GM12875 (cell line): ENCODE results near the gene POT1.

Experiments
- H3K4me3 ChIP-seq: one replicate; pipeline ENCODE4 v1.5.1; 2011; ENCODE audit warnings: low read depth, low read length, control low read depth
- TF ChIP-seq, protein P1 (sequence below): IDR thresholded peaks from 2 replicates; pipeline ENCODE4 v1.5.1; 2011; ENCODE audit warnings: low read depth, mild to moderate bottlenecking, control low read depth, inconsistent platforms, low read length, moderate library complexity, borderline replicate concordance; ENCODE audit not compliant: insufficient read depth

Gene POT1

DNA sequence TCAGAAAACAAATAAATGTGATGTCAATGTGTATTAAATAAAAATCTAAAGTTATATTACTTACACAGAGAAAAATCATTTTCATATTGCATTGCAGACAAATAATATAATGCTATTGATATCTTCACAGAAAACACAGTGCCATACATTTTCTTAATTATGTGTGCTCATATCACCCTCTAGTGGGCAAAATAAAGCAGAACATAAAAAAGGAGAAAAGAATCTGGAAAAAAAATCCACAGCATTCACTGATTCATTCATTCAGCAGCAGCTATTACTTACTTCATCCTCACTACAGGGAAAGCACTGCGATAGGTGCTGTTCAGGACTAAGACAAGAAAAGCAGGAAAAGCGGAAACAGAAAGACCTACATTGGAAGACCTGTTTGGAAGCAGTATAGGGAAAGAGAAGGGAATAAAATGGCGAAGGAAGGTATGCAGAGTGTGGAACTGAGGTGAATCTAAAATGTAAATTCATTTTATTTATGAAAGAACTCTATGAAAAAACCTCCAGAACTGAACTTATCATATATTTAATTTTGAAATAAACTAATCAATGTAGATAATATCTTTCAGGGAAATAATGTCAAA, 73.2 kb downstream of the POT1 start:
- H3K4me3 ChIP-seq, result no peak overlapping the region
- TF ChIP-seq, protein P1, sequence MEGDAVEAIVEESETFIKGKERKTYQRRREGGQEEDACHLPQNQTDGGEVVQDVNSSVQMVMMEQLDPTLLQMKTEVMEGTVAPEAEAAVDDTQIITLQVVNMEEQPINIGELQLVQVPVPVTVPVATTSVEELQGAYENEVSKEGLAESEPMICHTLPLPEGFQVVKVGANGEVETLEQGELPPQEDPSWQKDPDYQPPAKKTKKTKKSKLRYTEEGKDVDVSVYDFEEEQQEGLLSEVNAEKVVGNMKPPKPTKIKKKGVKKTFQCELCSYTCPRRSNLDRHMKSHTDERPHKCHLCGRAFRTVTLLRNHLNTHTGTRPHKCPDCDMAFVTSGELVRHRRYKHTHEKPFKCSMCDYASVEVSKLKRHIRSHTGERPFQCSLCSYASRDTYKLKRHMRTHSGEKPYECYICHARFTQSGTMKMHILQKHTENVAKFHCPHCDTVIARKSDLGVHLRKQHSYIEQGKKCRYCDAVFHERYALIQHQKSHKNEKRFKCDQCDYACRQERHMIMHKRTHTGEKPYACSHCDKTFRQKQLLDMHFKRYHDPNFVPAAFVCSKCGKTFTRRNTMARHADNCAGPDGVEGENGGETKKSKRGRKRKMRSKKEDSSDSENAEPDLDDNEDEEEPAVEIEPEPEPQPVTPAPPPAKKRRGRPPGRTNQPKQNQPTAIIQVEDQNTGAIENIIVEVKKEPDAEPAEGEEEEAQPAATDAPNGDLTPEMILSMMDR, result peak; percentile 39; the same call in 1 of the 2 replicates

DNA sequence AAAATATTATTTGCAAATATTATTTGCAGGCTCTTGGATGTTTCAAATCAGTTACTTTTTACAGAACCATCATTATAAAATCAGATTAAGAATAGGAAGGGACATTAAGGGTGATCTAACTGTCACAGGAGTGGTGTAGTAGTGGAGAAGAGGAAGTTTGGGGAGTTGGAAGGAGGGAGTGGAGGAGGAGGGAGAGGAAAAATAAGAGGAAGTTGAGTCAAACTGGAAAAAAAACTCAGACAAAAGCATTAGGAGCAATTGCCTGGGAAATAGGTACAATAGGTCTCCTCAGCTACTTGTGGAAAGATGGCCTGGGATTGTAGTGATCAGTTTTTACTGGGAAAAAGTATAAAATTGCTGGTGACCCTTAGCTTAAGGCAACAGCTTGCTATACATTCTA, 86.3 kb downstream of the POT1 start:
- TF ChIP-seq, protein P1, result no peak
- H3K4me3 ChIP-seq, result no peak overlapping the region

DNA sequence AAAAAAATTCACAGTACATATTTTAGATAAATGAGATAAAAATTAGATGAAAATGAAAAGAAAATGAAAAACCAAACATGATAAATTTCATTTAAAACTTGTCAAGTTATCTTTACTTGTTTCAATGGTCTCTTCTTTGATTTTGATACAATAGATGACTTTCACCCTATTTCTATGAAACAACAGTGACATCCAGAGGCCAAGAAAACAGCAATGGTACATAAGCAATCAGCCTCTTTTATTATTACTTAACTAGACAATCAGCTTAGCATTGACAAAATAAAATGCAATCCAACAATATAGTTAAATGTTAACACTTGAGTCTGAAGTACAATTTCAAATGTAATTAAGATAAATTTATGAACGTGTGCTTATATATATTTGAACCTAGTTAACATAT, 89.2 kb downstream of the POT1 start:
- no peak overlapping the region for H3K4me3 ChIP-seq
- TF ChIP-seq, protein P1, result no peak

DNA sequence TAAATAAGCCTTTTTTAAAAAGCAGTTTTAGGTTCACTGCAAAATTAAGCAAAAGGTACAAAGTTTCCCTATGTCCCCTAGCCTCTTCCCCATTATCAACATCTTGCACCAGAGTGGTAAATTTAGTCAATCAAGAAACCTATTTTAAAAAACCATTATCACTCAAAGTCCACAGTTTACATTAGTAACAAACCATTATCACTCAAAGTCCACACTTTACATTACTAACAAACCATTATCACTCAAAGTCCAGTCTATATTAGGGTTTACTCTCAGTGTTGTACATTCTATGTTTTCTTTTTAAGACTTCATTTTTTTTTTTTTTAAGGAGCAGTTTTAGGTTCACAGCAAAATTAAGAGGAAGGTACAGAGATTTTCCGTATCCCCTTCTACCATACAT, 89.9 kb downstream of the POT1 start:
- H3K4me3 ChIP-seq, result no peak overlapping the region
- TF ChIP-seq, protein P1, result no peak

DNA sequence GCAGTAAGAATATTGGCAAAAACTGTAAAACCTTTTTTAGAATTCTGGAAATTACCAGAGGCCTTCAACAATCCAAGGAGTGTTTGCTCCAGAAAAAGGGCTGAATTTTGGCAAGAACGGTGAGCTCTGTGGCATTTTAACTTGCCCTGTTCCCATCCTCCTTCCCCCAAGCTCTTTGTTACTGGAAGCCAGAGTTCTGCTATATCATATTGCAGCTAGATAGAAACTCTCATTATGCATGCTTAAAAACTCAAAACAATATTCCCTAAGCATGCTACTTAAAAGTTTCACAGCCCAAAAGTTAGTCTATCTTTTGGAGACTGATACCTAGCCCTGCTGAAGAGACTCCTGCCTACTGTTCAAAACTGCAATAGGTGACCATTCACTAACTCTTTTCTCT, 93.5 kb downstream of the POT1 start:
- TF ChIP-seq, protein P1, result no peak
- H3K4me3 ChIP-seq, result no peak overlapping the region

DNA sequence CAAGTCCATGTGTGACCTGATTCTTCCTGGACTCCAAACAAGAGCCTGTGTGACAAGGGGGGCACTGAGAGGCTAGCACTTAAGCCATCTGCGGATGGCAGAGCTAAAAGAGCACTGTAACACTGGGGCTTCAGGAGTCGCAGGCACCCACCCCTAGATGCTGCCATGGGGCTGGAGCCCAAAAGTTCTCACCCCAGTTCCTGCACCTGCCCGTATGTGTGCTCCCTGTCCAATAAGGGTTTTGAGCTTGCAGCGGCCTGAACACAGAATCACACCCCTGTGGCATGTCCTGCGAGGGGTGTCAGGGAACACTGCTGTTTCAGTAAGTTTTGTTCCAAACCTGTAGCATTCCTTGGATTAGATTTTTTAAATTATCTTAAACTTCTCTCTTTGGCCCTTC, 110.8 kb downstream of the POT1 start:
- TF ChIP-seq, protein P1, result no peak
- no peak overlapping the region for H3K4me3 ChIP-seq

DNA sequence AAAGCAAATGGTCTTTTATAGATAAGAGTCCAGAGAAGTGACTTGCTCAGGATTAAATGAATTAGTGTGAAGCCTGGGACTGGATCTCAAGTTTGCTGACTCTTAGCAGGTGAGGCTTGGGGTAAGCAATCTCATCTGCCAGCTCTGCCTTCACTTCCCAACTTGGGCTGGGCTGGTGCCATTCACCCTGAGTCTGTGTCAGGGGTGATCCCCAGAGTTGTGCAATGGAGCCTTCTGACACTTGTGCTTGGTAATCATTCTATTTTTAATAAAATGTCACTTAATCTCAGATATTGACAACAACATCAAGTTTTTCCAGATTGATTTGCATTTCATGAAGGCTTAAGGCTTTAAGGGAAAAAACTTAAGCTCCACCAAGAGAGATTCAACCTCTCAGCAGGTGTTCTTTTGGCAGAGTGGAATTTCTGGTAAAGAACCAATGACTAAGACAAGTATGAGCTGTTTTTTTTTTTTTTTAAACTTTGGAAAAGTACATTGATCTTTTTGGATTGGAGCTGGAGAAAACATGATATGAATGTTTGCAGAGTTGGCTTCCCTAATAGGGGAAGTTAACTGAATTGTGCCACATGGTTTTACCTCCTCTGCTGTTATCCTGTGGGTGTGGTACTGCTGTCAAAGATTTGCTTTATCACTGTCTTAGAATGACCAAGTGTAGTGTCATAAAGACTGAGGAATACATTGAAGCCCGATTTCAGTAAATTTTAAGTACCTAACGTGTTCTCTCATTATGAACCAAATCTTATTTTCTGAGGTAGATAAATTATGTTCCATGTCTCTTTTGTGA, 115.4 kb downstream of the POT1 start:
- TF ChIP-seq, protein P1, result no peak
- no peak overlapping the region for H3K4me3 ChIP-seq
